H1 (cell line): ENCODE results near the gene ITGA8. TPM values are rescaled to one million over a fixed set of nuclear protein-coding genes. Genes with fewer than 3 reads are reported as not detected.

Source experiments
- ASH2L ChIP-seq: fragments of 200-600, 300-600 bp; sonication (generic); IDR thresholded peaks from one replicate; pipeline ENCODE4 v1.7.1; 2017; ENCODE audit warnings: low read length
- BCL11A ChIP-seq, 2 experiments: IDR thresholded peaks; one replicate each; pipeline ENCODE4 v1.6.1; 2011; ENCODE audit warnings: low read depth in 2 of 2, low read length in 2 of 2, mild to moderate bottlenecking in 2 of 2
- CBX5 ChIP-seq: fragments of 300-800, 300-1000 bp; sonication (generic); IDR thresholded peaks from 2 replicates; pipeline ENCODE4 v1.7.1; 2016; ENCODE audit warnings: antibody characterized with exemption, low read length, low read depth
- NANOG ChIP-seq: IDR thresholded peaks from 2 replicates; pipeline ENCODE4 v1.6.1; 2011; ENCODE audit warnings: low read length, low read depth, mild to moderate bottlenecking, inconsistent platforms; ENCODE audit not compliant: insufficient read depth, poor library complexity, severe bottlenecking
- RBBP5 ChIP-seq: IDR thresholded peaks from 2 replicates; pipeline ENCODE4 v1.7.1; 2012; ENCODE audit warnings: low read depth, mild to moderate bottlenecking, inconsistent platforms, low read length, moderate library complexity, borderline replicate concordance
- TBP ChIP-seq: IDR thresholded peaks from 2 replicates; pipeline ENCODE4 v1.6.1; 2011; ENCODE audit warnings: low read depth, low read length, improper control_type of control experiment
- polyA plus RNA-seq, 7 experiments: library from polyadenylated mRNA; depleted of rRNA in 3 of 7; stranded (reverse) in 5 of 7; unstranded in 2 of 7; fragments of >200 nt in 5 of 7; fragments of 200-250 nt in 2 of 7; gene quantifications; 1 replicate in 5 of 7; 2 replicates in 1 of 7; 4 replicates in 1 of 7; pipeline versions ENCODE4 v1.2.1 to v1.2.3, GENCODE V29; 2011 to 2013; ENCODE audit warnings: missing spikeins in 2 of 7, mixed read lengths in 2 of 7
- total RNA-seq: library from RNA; stranded (reverse); fragmentation: NEBNext Ultra II Directional; extraction: Animal tissue kit (Norgen Biotek cat#: 25700); gene quantifications from 2 replicates; pipeline ENCODE4 v1.2.1, GENCODE V29; 2021

The ITGA8 gene
- total and polyA plus RNA-seq, 2 of the 8 experiments (the other 6 are each of a cell fraction or from before 2014, with no cell fraction given): not detected

DNA sequence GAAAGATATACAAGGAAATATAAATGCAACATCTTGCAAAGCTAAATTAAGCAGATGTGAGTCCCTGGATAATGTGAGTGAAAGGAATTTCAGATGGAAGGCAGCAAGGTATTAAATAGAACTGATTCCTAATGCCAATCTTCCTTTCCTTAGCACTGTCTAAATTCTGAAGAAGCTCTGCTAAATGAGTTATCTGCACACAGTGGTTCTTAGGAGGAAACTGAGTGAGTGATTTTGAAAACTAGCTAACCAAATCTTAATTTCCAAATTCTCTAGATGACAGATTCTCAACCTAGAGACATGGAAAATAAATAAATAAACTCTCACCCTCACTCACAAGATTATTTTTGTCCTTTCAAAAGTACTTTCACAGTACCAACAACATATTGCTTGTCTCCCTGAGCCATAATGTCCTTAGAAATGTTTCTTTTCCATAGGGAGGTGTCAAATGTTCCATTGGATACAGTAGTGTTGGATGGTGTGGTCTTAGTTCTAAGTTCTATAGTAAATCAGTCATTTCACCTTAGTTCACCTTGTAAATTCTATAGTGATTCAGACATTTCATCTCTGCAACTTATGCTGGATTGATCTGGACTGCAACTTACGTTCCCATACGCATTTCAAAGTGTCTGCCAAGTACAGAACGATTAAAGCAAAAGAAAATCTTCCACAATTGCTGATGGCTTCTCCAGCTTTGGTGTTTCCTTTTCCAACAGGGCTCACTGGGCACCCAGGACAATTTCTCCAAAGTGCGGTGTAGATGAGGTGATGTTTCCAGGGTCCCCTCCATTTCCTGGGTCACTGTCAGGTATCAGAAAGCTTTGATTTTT, 203.3 kb downstream of the ITGA8 start (continued):
- TF ChIP-seq BCL11A (IDR thresholded peaks at IDR 0.05; ENCODE audit: low read depth in 2 of 2, low read length in 2 of 2): no peak
- no peak for TF ChIP-seq RBBP5
- no peak for TF ChIP-seq CBX5
- no peak for TF ChIP-seq ASH2L
- TF ChIP-seq TBP: no peak
- TF ChIP-seq NANOG: no peak
